SKM-1 (cell line): ENCODE data around the gene SERINC2.
"Not testable (repeated sequence)": the region's sequence is repeated elsewhere in the genome, so short reads cannot be mapped to it uniquely, and the experiment has no call there.

Source experiments
- DNase-seq: peaks from one replicate; lab custom pipeline; 2025; ENCODE audit not compliant: unreplicated experiment; lab: John Stamatoyannopoulos, UW

The SERINC2 gene

DNA sequence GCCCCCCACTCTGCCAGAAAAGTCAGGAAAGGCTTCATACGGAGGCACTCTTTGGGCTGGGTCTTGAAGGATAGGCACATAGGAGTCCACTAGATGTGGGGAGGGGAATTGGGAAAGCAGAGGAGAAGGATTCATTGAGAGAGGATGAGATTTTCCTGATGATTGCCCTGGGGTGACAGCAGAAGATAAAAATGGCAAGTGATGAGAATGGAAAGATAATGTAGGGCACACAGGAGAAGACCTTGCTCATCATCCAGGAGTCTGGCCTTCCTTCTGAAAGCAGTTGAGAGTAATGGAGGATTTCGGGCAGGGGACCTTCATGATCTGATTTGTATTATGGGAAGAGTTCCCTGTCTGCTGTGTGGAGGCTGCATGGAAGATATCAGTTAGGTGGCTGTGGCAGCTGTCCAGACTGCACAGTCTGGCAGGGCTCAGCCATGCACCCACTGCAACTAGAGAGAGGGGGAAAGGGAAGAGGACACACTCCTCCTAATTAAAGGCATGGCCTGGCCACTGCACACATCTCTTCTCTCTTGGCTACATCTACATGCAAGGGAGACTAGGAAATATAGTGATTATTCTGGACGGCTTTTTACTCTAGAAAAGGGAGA lies 30.5 kb upstream of the SERINC2 start:
- no peak for DNase-seq

GRCh38 chr1:31383967-31384366 lies 29.0 kb upstream of the SERINC2 start:
- no peak for DNase-seq

DNA sequence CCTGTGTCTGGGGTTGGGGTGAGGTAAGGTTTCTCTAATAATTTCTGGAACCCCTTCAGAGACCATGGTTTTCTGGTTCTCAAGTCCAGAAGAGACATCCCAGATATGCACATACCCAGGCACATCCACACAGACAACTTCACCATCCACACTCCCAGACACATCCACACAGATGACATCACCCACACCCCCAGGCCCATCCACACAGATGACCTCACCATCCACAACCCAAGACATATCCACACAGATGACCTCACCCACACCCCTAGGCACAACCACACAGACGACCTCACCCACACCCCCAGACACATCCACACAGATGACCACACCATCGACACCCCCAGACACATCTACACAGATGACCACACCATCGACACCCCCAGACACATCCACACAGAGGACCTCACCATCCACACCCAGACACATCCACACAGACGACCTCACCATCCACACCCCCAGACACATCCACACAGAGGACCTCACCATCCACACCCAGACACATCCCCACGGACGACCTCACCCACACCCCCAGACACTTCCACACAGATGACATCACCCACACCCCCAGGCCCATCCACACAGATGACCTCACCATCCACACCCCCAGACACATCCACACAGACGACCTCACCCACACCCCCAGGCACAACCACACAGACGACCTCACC lies 26.3 kb upstream of the SERINC2 start:
- DNase-seq, result not testable (repeated sequence)

DNA sequence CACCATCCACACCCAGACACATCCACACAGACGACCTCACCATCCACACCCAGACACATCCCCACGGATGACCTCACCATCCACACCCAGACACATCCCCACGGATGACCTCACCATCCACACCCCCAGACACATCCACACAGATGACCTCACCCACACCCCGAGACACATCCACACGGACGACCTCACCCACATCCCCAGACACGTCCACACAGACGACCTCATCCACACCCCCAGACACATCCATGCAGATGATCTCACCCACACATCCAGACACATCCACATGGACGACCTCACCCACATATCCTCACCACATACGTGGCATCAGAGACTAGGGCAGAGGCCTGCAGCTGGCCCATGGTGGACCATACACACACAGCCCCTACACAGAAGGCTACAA lies 25.4 kb upstream of the SERINC2 start:
- no peak for DNase-seq

GRCh38 chr1:31389616-31390015 lies 23.4 kb upstream of the SERINC2 start:
- no peak for DNase-seq

DNA sequence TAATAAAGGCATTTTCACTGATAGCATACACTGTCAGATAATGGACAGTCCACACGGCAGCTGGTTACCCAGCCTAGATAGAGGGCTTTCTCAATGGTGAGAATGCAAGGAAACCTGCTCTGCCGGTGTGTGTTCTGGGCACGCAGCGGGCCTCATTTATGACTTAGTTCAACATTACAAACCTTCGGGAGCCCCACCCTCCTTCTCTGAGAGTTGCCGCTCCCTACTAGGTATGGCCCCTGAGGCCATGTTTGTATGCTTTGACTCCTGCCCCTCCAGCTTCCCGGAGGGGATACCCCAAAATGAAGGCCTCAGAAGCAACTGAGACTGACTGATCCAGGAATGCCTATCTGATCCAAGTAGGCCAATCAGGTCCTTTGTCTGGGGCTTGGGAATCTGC lies 22.9 kb upstream of the SERINC2 start:
- no peak for DNase-seq

DNA sequence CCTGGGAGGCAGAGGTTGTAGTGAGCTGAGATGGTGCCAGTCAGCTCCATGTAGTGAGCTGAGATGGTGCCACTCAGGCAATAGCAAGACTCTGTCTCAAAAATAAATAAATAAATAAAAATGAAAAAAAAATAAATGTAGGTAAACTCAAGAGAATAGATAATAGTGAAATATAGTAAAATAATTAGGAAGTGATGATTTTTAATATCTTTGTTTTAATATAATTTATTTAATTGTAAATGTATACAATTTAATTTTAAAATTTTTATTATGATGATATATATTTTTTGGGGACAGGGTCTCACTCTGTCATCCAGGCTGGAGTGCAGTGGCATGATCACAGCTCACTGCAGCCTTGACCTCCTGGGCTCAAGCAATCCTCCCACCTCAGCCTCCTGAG lies 19.6 kb upstream of the SERINC2 start:
- DNase-seq, result no peak

DNA sequence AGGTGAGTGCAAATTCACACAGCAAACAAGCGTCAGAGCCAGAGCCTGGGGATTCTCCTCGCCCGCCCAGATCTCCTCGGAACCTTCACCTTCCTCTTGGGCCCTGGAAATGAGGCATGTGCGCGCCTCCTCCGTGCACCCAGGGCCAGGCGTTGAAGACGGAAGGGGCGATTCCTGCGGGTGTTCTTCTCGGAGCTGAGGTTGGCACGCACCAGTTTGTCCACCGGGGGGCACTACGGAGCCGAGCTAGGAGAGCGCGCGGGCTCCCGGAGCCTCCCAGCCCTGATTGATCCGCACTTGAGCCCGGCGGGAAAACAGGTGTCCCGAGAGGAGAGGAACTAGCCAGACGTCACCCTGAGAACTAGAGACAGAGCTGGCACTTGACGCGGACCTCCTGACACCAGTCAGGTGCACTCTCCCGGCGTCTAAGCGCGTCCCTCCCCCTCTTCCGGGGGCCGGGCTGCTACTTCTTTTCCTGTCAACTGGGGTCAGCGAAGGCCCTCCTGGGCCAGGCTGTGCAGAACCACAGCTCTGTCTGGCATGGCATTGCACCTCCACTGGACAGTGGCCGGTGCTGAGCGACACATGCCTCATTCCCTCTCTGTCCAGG lies 18.3 kb upstream of the SERINC2 start:
- DNase-seq, result peak; percentile 71

- DNase-seq, result peak; percentile 92
These were observed 16.2 kb upstream of the SERINC2 start for GRCh38 chr1:31396633-31397351.

DNA sequence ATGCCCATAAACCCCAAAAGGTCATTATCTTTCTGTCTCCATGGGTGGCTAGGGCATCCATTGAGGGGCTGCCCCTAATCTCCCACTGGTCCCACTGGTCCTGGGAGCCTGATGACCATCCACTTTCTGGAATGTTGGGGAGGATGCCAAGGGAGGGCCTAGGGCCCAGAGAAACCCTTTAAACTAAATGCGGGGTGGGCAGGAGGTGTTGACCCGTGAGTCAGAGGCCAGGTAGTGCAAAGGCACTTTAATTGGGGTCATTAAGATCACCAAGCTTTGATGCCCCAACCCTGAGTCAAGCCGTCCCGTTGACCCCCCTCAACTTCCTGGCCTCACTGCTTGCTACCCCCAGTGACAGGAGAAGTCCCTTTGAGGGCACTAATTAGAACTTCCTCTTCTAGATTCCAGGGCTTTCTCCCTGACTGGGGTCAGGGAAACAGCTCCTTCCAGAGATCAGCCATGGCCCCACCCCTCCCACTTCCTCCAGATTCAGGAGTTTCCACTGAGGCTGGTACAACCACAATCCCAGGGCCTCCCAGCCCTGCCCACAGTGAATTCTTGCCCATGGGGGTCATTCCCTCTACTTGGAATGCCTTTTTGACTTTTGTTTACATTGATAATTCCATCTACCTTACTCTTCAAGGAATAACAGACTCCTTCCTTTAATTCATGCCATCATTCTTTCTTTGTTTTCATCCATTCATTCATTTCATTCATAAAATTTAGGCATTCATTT lies 15.5 kb upstream of the SERINC2 start:
- DNase-seq, result peak; percentile 34

DNA sequence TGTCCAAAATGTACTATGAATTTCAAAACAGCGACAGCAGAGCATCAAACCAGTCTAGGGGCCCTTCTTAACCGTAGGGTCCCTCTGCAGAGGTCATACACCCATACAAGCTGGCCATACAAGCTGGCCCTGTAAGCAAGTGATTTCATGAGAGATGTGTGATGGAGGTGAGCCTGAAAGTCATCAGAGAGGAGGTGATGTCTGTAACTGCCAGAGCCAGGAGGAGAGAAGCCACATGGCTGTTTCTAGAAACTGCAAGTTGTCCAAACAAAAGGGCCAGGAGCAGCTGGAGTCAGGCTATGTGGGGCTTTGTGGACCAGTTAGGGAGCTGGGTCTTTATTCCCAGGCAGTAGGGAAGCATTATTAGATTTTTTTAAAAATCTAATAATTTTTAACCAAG lies 14.8 kb upstream of the SERINC2 start:
- DNase-seq, result no peak

DNA sequence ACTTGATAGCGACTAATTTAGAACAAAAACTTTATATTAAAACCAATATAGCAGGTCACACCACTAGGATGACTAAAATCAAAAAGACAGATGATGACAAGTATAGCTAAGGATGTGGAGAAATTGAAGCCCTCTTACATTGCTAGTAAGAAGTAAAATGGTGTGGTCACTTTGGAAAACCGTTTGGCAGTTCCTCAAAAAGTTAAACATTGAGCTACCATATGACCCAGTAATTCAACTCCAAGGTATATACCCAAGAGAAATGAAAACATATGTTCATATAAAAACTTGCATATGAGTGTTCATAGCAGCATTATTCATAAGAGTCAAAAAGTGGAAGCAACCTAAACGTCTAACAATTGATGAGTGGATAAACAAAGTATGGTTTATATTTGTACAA lies 13.0 kb upstream of the SERINC2 start:
- no peak for DNase-seq

GRCh38 chr1:31400393-31400792 lies 12.6 kb upstream of the SERINC2 start:
- DNase-seq, result peak; percentile 85

DNA sequence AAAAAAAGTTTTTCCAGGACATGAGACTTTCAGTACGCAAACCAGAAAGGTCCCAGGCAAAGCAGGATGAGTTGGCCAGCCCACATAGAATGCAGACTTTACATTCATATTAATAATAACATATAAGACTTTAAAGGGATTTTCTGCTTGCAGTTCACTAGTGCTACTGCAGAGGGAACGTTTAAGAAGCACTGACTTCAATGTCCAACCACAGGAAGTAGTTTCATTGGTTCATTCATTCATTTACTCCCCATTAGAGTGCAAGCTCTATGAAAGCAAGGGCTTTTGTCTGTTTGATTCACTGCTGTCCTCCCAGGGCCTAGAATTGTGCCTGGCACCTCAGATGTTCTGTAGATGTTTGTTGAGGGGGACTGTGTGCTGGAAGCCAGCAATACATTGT lies 11.8 kb upstream of the SERINC2 start:
- DNase-seq, result no peak

GRCh38 chr1:31405578-31406245 lies 7.3 kb upstream of the SERINC2 start:
- DNase-seq, result no peak

GRCh38 chr1:31407029-31407626 lies 5.9 kb upstream of the SERINC2 start:
- no peak for DNase-seq

GRCh38 chr1:31408788-31409318 lies 4.2 kb upstream of the SERINC2 start:
- DNase-seq, result no peak

DNA sequence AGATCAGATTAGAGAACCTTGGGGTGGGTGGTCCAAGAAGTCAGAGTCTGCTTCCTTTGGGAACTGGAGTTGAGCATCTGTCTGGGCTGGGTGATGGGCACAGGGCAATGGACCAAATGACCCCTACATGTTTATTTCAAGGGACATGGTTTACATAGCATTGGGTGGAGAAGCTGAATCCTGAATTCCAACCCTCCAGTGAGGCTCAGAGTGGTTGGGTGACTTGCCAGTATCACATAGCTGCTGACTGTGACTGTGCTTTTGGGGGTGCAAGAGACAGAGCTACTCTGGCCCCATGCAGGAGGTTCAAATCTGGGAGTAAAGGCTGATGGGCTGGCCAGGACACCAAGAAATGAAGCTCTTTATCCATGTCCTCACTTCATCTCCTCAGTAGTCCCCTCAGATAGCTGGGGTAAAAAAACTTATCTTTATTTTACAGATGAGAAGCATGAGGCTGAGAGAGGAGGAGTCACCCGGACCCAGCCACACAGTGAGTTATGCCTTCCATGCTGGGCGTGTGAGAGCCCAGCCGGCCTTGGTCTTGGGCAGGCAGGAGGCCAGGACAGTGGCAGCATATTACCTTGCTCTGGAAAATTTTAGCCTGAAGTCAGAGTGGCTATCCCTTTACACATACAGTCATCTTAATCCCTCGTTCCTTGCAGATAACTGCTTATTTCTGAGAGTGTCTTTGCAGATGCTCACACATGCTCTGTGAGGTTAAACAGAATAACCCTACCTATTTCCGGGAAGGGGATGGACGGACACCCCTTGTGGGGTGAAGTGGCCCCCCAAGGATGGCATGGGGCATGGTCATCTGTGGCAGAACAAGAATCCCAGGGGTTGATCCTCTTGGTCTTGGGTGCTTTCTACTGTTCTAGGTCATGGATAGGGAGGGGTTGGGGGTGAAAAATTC lies 2.8 kb upstream of the SERINC2 start:
- DNase-seq, result no peak

GRCh38 chr1:31410871-31411270 lies 2.1 kb upstream of the SERINC2 start:
- DNase-seq, result no peak
